ENCODE measurements around the gene PRKAG2. TPM values are rescaled to one million over a fixed set of nuclear protein-coding genes. Genes with fewer than 3 reads are reported as not detected.

The PRKAG2 gene
- total RNA-seq, 1 experiment from 2014 or later, result 9.4 TPM

GRCh38 chr7:151818674-151819519 lies 58.0 kb downstream of the PRKAG2 start:
- no peak for DNase-seq (ENCODE audit: low read depth)

- no peak for DNase-seq (ENCODE audit: low read depth)
Measured at GRCh38 chr7:151817981-151818673, 58.8 kb downstream of the PRKAG2 start.

- no peak for DNase-seq (ENCODE audit: low read depth)
Measured at GRCh38 chr7:151817315-151817690, 59.6 kb downstream of the PRKAG2 start.

- no peak for DNase-seq (ENCODE audit: low read depth)
Measured at GRCh38 chr7:151816562-151817314, 60.2 kb downstream of the PRKAG2 start.

- DNase-seq (ENCODE audit: low read depth), result no peak
Measured at GRCh38 chr7:151815419-151815818, 61.5 kb downstream of the PRKAG2 start.

GRCh38 chr7:151814400-151815009 lies 62.4 kb downstream of the PRKAG2 start:
- no peak for DNase-seq (ENCODE audit: low read depth)

- DNase-seq (ENCODE audit: low read depth), result no peak
Measured at GRCh38 chr7:151813997-151814396, 62.9 kb downstream of the PRKAG2 start.

- no peak for DNase-seq (ENCODE audit: low read depth)
Measured at GRCh38 chr7:151813445-151813844, 63.5 kb downstream of the PRKAG2 start.

GRCh38 chr7:151812967-151813366 lies 63.9 kb downstream of the PRKAG2 start:
- DNase-seq (ENCODE audit: low read depth), result no peak

- DNase-seq (ENCODE audit: low read depth), result peak; percentile 29
Measured at GRCh38 chr7:151810441-151811232, 66.3 kb downstream of the PRKAG2 start.

- DNase-seq (ENCODE audit: low read depth), result no peak
Measured at GRCh38 chr7:151809864-151810170, 67.1 kb downstream of the PRKAG2 start.

GRCh38 chr7:151809146-151809863 lies 67.6 kb downstream of the PRKAG2 start:
- DNase-seq (ENCODE audit: low read depth), result no peak

- peak; percentile 86 for DNase-seq (ENCODE audit: low read depth)
Measured at GRCh38 chr7:151808400-151809145, 68.3 kb downstream of the PRKAG2 start.

- DNase-seq (ENCODE audit: low read depth), result no peak
Measured at GRCh38 chr7:151807846-151808245, 69.1 kb downstream of the PRKAG2 start.

- no peak for DNase-seq (ENCODE audit: low read depth)
Measured at GRCh38 chr7:151806952-151807775, 69.8 kb downstream of the PRKAG2 start.

- peak; percentile 33 for DNase-seq (ENCODE audit: low read depth)
Measured at GRCh38 chr7:151806204-151806603, 70.7 kb downstream of the PRKAG2 start.

GRCh38 chr7:151805191-151805590 lies 71.7 kb downstream of the PRKAG2 start:
- no peak for DNase-seq (ENCODE audit: low read depth)

GRCh38 chr7:151804756-151805155 lies 72.2 kb downstream of the PRKAG2 start:
- no peak for DNase-seq (ENCODE audit: low read depth)

- DNase-seq (ENCODE audit: low read depth), result no peak
Measured at GRCh38 chr7:151803841-151804240, 73.1 kb downstream of the PRKAG2 start.
